GM12872 (cell line): ENCODE measurements around the gene GGTLC2.

Experiments used
- CTCF ChIP-seq: IDR thresholded peaks from 3 replicates; pipeline ENCODE4 v1.5.1; 2011; ENCODE audit warnings: low read depth, mild to moderate bottlenecking, low read length, moderate library complexity; ENCODE audit not compliant: insufficient read depth

Gene GGTLC2

DNA sequence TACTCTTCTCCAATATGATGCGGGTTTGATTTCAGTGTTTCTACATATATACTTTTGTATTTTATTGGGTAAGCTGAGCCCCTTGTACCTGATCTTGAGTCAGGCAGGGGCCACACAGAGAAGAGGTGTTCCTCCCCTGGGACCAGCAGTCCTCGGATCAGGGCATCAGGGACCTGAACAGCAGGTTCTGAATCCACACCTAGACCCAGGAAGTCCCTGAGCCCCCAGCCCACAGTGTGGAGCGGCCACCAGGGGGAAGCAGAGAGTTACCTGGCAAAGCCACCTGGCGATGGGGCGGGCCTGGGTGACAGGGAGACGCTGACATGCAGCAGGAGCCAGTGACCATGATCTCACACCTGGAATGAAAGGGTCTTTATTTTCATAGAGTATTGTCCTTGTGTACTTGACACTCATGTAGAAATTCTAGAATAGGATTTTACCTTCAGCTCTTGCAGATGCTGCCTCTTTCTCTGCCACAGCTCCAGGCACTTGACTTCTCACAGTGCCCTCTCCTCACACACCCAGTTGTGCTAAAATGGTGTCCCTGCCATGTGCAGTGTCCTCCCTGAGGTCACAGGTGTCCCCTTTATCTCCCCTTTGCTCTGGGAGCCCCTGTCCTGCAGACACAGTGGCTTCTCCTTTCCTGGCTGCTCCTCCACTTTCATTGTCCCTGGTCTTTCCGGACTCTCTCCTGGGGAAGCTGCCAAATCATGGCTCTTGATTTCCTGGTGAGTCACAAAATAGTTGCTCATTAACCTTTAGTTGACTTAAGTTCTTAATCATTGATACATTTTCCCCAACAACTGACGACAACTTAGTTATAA lies 48.5 kb downstream of the GGTLC2 start:
- peak; percentile 94 for TF ChIP-seq CTCF

GRCh38 chr22:22693531-22693884 lies 49.1 kb downstream of the GGTLC2 start:
- TF ChIP-seq CTCF = no peak

- TF ChIP-seq CTCF = no peak
Measured at GRCh38 chr22:22694106-22694505, 49.7 kb downstream of the GGTLC2 start.

DNA sequence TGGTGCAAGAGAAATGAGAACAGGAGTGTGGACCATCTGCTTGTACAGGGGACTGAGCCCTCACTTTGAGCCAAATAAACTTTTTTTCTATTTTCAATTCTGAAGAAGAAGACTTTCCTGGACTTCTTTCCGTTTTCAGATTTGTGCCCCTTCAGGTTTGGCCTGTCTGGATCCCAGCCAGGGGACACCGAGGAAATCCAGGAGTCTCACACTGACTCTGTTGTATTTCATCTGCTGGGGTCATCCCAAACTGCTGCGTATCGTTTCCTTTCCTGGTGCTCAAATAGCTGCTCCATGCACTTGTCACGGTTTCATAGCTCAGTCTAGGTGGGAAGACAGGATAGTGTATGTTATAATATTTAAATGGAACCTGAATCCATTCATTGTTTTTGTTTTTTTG lies 51.7 kb downstream of the GGTLC2 start:
- TF ChIP-seq CTCF = no peak
